ENCODE results near the gene MEF2A. TPM values are rescaled to one million over a fixed set of nuclear protein-coding genes. Genes with fewer than 3 reads are reported as not detected.
"Not testable (repeated sequence)": the region's sequence is repeated elsewhere in the genome, so short reads cannot be mapped to it uniquely, and the experiment has no call there.

Gene MEF2A
- total RNA-seq, 1 donor: 15.1 TPM

DNA sequence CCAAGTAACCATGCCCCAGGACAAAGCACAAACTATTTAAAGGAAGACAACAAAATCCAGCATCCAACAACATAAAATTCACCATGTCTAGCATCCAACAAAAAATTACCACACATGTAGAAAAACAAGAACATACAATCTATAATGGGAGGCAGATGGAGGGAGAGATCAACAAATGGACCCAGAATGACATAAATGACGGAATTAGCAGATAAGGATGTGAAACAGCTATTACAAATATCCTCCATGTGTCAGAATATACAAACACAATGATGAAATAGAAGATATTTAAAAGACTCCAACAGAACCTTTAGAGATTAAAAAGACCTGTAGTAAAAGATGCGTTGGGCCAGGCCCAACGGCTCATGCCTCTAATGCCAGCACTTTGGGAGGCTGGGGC lies 156.6 kb downstream of the MEF2A start:
- DNase-seq (ENCODE audit: low read depth in 2 of 3, low spot score in 2 of 3): no peak

DNA sequence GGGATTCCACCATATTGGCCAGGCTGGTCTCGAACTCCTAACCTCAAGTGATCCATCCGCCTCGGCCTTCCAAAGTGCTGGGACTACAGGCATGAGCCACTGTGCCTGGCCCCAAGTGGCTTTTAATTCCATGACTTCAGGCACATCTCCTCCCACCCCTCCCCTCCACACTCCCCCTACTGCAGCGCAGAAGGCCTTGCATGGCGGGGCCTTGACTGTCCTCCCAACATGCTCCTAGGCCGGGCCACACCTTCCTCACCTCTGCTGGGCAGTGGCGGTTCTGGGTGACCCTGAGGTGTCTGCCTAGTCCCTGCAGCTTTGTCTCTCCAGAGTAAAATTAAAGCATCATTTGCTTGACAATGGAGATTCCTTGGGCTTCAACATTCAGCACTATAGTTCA lies 160.5 kb downstream of the MEF2A start:
- no peak for DNase-seq (ENCODE audit: low read depth in 2 of 3, low spot score in 2 of 3)

DNA sequence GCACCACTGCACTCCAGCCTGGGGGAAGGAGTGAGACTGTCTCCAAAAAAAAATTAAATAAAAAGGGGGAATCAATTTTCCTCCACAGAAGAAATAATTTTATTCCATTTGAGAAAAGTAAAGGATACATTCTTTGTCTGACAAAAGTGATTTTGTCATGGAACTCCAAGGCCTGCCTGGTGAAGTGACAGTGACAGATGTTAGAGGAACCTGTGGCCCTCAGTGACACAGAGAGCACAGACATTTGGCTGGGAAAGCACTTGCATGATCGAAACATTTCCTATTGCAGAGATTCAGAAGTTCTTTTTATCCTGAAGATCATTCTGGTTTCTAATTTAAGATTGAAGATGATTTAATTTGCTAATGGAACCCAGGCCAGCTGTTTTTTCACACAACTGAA lies 161.5 kb downstream of the MEF2A start:
- DNase-seq (ENCODE audit: low read depth in 2 of 3, low spot score in 2 of 3): no peak

DNA sequence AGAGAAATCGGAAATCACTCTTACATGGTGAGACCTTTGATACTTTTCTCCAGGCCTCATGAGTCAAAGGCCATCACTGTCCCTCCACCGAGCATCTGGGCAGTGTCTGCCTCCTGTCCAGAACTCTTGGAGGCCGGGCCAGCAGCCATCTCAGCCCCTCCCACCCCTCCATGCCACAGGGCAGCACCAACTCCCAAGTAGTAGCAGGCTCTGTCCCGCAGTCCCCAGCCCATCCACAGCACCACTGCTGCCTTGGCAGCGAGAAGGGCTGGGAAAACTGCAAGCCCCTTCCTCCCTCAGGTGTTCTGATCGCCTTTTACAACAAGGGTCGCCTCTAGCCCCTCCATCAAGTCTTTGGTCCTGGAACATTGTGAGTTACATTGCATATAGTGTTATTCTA lies 161.9 kb downstream of the MEF2A start:
- no peak for DNase-seq (ENCODE audit: low read depth in 2 of 3, low spot score in 2 of 3)

DNA sequence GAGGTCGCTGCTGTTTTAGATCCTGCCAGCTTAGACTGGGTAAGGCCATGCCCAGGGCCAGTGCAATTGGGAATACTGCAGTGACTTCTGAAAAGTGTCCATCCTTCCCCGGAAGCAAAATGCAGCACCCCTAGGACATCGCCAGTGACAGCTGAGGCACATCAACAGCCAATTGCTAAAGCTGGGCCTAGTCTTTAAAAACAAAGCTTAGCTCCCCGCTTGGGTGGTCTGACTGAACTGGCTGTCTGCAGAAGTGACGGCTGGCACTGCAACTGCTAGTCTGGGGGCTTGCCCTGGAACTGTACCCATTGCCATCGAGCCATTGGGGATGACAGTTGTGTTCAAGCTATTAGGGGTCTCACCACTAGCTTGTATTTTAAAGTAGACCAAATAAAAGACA lies 163.1 kb downstream of the MEF2A start:
- DNase-seq (ENCODE audit: low read depth in 2 of 3, low spot score in 2 of 3): no peak

DNA sequence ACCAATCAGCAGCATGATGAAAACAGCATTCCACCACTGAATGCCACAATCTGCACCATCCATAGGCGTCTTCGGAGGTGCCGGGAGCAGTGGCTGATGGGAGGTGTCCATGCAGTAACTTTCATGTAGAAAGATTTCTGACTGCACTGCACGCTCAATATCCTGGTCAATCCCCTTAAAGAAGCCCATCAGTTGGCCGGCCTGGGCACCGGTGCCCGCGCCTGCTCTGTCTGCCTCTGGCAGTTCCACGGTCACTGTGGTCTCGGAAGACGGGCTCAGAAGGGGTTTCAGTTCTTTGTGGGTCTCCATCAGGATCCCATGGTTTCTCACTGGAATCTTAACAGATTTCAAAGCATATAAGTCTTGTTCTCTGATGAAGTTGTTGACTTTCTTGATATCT lies 163.5 kb downstream of the MEF2A start:
- no peak for DNase-seq (ENCODE audit: low read depth in 2 of 3, low spot score in 2 of 3)

DNA sequence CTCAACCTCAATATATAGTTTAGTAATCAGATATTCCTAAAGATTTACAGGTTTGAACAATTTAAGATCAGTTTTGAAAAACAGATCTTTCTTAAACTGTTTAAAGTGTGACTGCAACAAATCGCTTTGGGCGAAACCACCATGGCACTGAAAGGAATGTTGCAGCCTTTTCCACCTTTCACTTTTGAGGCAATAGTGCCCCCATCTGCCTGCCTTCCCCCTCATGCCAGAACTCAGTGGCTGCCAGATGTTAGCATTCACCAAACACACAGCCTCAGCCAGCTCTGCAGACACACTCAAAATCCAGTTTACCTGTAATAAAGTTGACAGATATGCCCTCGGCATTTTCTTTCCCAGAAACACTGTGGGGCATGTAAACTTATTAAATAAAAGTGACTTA lies 164.1 kb downstream of the MEF2A start:
- DNase-seq (ENCODE audit: low read depth in 2 of 3, low spot score in 2 of 3): peak in 2 of 3 donors; percentile 10 to 39

DNA sequence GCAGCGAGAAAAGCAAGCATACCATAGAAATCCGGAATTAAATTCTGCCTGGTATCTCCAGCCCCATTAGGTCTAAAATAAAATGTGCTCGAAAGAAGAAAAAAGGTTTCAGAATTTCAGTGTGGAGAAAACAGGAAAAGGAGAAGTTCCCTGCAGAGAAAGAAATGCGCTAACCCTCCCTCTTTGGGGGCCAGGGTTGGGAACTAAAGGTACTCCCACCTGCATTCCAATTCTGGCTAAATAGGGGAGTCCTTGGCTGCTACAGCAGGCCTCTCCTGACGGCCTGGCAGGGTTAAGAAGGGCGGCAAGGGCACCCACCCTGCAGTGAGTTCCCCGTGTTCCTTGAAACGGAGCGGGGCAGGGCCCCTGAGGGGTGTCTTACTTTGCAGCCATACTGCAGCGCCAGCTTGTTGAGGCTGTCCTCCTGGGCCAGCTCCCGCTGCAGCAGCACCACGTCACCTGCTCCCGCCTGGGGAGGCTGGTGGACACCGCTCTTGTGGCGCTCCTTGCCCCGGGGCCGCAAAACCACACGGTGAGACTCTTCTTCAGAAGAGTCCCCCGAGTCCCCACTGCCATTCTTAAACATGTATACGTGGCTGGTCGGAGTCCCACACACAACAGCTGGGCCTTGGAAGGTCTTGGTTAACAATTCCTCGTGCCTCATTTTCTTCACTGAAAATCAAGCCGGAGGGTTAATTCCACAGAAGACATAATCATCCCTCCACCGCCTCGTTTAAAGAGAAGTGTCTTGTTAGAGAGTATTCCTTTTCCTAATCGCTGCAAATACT lies 165.7 kb downstream of the MEF2A start:
- no peak for DNase-seq (ENCODE audit: low read depth in 2 of 3, low spot score in 2 of 3)

DNA sequence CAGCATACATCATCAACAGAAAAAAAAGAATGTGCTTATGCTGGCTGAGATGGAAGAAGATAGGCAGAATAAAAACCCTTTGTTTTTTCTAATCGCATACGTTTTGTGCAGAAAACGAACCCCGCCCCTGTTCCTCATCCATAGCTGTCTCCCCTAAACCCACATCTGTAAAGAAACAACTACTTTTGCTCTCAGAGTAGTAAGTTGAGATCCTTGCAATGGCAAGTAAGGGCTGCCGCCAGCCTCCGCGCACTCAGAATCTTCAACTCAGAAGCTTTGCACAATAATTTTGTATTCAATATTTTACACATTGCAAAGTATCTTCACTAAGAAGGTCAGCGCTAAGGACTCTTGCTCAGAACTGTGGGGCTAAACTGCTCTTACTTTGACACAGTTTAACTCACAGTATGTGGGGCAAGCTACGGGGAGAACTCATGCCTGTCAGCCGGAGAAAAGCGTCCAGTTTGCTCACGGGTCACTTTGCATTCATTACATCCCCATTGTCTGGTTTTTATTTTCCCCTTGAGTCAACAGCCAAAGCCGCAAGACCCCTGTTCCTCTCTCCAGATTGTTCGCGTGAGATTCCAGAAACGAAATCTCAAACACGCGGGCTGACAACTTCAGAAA lies 166.5 kb downstream of the MEF2A start:
- DNase-seq (ENCODE audit: low read depth in 2 of 3, low spot score in 2 of 3): peak in 2 of 3 donors; percentile 8 to 14

DNA sequence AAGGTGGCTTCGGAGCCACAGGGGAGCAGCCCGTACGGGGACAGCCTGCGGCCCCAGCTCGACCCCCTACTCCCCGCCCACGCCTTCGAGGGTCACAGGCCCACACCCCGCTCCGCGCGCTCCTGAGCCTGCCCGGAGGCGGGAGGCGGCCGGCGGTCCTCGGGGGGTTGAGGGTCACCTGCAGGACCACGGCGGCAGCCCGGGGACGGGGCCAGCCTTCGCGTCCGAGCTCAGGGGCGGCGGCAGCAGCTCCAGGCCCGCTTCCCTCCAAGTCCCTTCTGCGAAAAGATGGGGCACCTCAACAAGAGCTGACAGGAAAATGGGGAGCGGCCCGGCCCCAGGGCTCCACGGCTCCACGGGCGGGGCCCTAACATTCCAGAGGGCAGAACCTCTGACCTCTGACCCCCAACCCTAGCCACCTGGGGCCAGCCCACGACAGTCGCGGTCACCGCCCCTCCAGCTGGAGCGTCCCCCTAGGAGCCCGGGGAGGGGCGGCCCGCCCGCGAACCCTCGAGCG lies 167.0 kb downstream of the MEF2A start:
- peak in 1 of 3 donors; percentile 25 for DNase-seq (ENCODE audit: low read depth in 2 of 3, low spot score in 2 of 3)

DNA sequence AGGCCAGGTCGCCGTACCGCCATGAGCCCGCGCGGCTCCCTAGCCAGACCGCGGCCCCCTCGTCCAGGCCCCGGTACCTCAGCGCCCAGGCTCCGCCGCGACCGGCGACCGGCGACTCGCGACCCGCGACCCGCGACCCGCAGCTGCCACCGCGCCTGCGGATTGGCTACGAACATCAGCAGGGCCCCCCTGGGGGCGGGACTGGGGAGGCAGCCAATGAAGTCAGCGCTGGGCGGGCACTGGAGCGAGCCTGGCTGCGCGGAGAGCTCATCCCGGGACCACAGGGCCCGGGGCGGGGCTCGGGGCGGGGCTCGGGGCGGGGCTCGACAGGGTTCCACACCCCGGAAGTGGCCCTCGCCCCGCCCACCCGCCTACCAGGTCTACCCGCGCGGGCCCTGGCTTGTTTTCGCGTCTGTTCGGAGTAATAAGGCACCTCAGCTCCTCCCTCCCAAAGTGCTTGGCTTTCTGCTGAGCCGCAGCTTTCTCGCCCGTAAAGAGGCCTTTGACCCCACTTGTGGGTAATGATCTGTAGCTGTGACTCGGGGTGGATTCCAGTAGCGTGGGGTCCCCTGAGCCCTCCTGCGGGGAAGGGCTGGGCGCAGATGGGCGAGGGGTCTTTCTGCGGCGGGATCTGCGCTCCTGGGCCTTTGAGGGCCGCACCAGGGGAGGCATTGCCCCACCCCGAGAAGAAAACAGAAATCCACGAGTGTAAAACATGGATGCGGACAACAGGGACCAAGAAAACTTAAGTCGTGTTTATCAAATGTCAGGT lies 167.7 kb downstream of the MEF2A start, which contains the start of gene LYSMD4:
TSS of gene LYSMD4 (minus strand) at position 170 of the 772 bp plus-strand sequence. CDS start 1,438 bp downstream, outside the sequence.
- DNase-seq (ENCODE audit: low read depth in 2 of 3, low spot score in 2 of 3): peak; percentile 92 to 97 (median 94)

DNA sequence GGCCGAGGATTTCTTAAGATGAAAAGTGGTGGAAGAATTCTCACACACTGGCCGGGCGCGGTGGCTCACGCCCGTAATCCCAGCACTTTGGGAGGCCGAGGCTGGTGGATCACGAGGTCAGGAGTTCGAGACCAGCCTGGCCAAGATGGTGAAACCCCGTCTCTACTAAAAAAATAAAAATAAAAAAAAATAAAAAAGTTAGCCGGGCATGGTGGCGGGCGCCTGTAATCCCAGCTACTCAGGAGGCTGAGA lies 168.2 kb downstream of the MEF2A start:
- not testable (repeated sequence) for DNase-seq (ENCODE audit: low read depth in 2 of 3, low spot score in 2 of 3)

DNA sequence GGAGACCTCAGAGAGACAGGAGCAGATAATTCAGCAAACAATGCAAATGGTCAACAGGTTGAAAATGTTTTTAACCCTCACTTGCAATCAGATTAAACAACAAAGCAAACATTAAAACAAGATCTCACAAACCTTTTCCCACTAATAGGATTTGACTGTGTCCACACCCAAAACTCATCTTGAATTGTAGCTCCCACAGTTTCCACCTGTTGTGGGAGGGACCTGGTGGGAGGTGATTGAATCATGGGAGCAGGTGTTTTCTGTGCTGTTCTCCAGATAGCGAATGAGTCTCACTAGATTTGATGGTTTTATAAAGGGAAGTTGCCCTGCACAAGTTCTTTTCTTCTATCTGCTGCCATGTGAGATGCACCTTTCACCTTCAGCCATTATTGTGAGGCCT lies 168.8 kb downstream of the MEF2A start:
- DNase-seq (ENCODE audit: low read depth in 2 of 3, low spot score in 2 of 3): no peak

DNA sequence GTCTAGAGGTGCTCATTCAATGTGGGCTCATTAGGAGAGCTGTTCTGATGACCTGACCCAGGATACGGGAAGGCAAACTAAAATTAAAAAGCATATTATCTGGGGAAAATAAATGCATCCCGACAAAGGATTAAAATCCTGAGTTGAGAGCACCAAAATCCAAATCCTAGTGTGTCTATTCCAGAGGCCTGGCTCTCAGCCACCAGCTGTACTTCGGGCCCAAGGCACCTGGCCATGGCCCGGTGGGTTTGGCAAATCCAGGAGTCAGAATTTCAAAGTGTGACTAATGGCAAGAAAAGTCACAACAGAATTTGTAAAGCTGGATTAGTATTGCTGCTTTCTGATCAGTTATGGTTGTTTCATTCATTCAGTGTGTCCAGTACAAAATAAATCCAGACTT lies 170.1 kb downstream of the MEF2A start:
- DNase-seq (ENCODE audit: low read depth in 2 of 3, low spot score in 2 of 3): no peak

DNA sequence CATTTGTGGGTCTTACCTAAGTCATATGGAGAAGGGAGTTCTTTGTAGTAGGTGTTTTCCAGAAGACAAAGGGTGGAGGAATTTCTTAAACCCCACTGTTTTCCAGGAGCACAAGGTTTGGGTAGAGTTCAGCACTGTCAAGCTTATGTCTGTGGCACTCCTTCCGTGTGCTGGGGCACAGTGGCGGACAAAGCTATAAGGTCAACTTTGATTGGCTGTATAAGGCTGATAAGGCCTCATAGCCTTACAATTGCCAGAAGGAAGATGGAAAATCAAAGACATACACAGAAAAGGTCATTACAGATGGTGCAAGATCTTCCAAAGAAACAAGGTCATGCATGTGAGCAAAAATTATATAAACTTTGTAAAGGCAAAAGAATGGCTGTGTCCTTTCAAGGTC lies 170.9 kb downstream of the MEF2A start:
- DNase-seq (ENCODE audit: low read depth in 2 of 3, low spot score in 2 of 3): no peak

DNA sequence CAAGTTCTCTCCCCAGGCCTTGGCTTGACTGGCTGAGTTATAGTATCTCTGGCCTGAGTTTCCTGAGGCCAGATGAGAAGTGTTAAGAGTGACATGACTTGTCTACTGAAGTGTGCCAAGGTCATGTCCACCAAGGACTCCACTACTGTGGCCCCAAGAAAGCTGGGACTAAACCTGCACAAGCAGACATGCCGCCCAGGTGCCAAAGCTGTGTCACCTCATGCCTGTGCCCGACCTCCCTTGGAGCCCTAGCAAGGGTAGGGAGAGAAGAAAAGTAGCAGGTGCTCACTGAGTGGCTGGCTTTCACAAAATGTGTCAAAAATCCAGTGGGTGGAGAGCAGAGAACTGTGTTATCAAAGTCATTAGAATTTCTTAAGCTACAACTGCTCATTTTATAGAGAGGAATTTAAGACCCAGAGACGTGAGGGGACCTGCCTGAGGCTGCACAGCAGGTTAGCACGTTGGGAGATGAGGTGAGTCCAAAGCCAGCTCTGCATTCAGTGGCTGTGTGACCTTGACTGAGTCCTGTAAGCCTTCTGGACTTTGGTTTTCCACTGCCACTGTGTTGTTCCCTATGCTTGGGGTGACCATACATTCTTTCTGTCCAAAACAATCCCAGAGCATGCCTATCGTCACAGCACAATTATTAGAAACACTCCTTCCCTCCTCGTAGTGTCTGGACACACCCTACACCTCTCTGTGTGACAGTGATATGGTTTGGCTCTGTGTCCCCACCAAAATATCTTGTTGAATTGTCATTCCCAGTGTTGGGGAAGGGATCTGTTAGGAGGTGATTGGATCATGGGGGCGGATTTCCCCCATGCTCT lies 172.4 kb downstream of the MEF2A start:
- DNase-seq (ENCODE audit: low read depth in 2 of 3, low spot score in 2 of 3): no peak

DNA sequence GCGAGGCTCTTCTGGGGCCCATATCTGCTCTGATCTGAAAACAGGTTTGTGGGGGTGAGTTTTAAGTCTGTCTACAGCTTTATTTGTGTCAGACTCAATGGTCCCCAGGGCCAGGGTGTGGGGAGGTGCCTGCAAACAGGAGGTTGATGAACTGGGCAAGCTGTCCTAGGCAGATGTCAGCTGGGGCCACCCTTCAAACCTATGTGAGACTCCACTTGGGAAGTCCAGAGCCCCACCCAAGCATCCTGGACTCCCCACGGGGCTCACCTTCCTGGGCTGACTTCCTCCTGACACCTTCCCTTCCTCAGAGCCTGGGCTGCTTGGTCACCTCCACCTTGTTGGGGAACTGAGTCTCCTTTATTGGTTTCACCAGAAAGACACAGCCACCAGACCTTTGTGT lies 176.1 kb downstream of the MEF2A start:
- no peak for DNase-seq (ENCODE audit: low read depth in 2 of 3, low spot score in 2 of 3)

DNA sequence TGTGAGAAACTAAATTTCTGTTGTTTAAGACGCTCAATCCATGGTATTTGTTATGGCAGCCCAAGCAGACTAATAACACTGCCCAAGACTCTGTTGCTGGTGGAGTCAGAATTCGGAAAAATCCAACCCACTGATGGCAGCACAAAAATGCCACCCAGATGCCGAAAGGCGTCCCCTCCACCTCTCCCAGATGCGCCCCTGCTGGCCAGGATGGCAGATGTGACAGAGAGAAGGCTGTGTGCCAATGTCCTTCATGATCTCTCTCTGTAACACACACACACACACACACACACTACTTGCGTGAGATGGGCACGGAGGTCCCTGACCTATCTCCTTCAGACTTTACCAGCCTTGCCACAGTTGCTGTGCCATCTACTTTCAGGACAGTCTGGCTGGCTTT lies 178.4 kb downstream of the MEF2A start:
- no peak for DNase-seq (ENCODE audit: low read depth in 2 of 3, low spot score in 2 of 3)

DNA sequence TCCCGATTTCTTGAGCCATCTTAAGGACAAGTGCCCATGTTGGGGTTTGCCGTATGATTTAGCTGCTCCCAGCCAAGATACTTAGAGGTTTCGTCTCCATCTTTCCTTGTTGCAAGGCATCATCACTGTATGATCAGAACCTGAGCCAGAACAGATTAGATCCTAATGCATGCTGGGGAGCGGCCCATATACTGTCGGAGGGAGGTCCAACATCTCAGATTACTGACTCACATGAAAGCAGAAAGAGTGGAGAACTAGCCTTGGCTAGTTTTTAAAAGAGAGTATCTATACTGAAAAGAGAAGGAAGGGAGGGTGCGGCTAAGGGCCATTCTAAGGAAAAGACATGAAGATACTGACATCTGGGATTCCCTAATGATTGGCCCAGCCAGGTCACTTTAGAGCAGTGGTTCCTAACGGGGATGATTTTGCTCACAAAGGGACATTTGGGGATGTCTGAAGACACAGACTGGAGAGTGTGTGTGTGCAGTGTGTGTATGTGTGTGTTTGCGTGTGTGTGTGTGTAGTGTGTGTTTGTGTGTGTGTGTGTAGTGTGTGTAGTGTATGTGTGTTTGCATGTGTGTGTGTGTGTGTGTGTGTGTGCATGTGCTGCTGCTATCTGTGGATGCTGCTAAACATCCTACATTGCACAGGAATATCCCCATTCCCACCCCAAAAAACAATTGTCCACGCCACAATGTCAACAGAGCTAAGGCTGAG lies 179.7 kb downstream of the MEF2A start:
- no peak for DNase-seq (ENCODE audit: low read depth in 2 of 3, low spot score in 2 of 3)

DNA sequence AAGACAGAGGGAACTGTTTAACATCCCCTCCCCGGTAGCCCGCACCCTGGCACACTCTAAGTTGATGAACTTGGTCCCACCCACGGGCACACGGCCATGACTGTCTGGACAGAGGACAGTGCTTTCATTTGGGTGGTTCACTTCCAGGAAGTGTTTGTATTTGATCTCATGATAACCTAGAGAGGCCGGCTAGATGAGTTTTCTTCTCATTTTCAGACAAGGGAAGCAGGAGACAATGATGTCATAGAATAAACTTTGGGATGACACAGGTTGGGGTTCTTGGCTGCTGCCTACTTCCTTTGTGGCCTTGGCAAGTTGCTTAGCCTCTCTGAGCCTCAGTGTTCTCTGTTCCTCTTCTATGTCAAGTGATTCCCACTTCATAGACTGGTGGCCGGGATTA lies 183.6 kb downstream of the MEF2A start:
- no peak for DNase-seq (ENCODE audit: low read depth in 2 of 3, low spot score in 2 of 3)
